GM18511 (cell line): ENCODE data around the gene FITM1.
A peak's percentile ranks its signal among the peaks of the same experiment; 100 is the strongest.

ENCODE experiments used
- ATAC-seq: cut with Tn5 transposase; IDR thresholded peaks from one replicate; pipeline ENCODE4 v1.9.1; 2021; ENCODE audit warnings: mild to moderate bottlenecking, moderate library complexity; ENCODE audit not compliant: unreplicated experiment

FITM1 gene

GRCh38 chr14:24130380-24130716 lies at the start of gene FITM1:
Gene FITM1 (plus strand): TSS chr14:24130659. CDS start chr14:24131564, 905 bp downstream.
- ATAC-seq, result no peak

- peak; percentile 94 for ATAC-seq
Observed at GRCh38 chr14:24080888-24081738, 49.3 kb upstream of the FITM1 start.

- ATAC-seq, result no peak
Observed at GRCh38 chr14:24081739-24082211, 48.7 kb upstream of the FITM1 start.

GRCh38 chr14:24082411-24083080 lies 47.9 kb upstream of the FITM1 start:
- no peak for ATAC-seq

- no peak for ATAC-seq
Observed at GRCh38 chr14:24083462-24083861, 47.0 kb upstream of the FITM1 start.

- no peak for ATAC-seq
Observed at GRCh38 chr14:24084440-24084839, 46.0 kb upstream of the FITM1 start.

GRCh38 chr14:24085215-24085614 lies 45.2 kb upstream of the FITM1 start:
- ATAC-seq, result no peak

GRCh38 chr14:24086193-24086955 lies 44.1 kb upstream of the FITM1 start:
- ATAC-seq, result no peak

GRCh38 chr14:24087004-24087403 lies 43.5 kb upstream of the FITM1 start:
- no peak for ATAC-seq

GRCh38 chr14:24088095-24088494 lies 42.4 kb upstream of the FITM1 start:
- no peak for ATAC-seq

- no peak for ATAC-seq
Observed at GRCh38 chr14:24089890-24090289, 40.6 kb upstream of the FITM1 start.

GRCh38 chr14:24092110-24092504 lies 38.4 kb upstream of the FITM1 start:
- ATAC-seq, result no peak

- no peak for ATAC-seq
Observed at GRCh38 chr14:24092505-24093206, 37.8 kb upstream of the FITM1 start.

GRCh38 chr14:24093207-24093900 lies 37.1 kb upstream of the FITM1 start:
- no peak for ATAC-seq

- peak; percentile 54 for ATAC-seq
Observed at GRCh38 chr14:24093901-24094840, 36.3 kb upstream of the FITM1 start, which contains the start of gene PCK2. Gene PCK2 (plus strand): TSS chr14:24094311. CDS start chr14:24094406, 95 bp downstream.

- peak; percentile 0 for ATAC-seq
Observed at GRCh38 chr14:24094841-24095270, 35.6 kb upstream of the FITM1 start.

GRCh38 chr14:24095271-24096068 lies 35.0 kb upstream of the FITM1 start:
- peak; percentile 75 for ATAC-seq

GRCh38 chr14:24096545-24097181 lies 33.8 kb upstream of the FITM1 start:
- ATAC-seq, result no peak
